DMS153 treated with DMSO at 0.1 percent for 48 hours (cell line): ENCODE measurements around the gene GRM8.
"Not testable (repeated sequence)": the region's sequence is repeated elsewhere in the genome, so short reads cannot be mapped to it uniquely, and the experiment has no call there.

Experiments
- DNase-seq: peaks from one replicate; lab custom pipeline; 2025; ENCODE audit not compliant: unreplicated experiment; lab: John Stamatoyannopoulos, UW

Gene GRM8

DNA sequence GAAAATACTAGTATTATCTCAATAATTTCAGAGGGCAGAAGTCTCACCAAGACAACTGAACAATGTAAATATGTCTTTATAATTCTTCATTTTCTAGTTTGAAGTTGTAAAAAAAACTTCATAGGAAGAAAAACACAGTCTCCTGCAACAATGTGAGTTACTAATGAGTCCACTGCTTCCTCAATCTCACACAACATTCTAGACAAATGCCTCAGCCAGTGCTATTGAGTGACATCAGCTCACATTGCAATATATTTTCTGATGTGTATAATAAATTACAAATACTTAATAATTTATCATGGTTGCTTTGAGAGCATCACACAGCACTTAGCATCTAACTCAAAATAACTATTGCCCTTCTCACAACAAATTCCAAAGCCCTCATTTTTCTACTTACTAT, 321.2 kb downstream of the GRM8 start:
- no peak for DNase-seq

DNA sequence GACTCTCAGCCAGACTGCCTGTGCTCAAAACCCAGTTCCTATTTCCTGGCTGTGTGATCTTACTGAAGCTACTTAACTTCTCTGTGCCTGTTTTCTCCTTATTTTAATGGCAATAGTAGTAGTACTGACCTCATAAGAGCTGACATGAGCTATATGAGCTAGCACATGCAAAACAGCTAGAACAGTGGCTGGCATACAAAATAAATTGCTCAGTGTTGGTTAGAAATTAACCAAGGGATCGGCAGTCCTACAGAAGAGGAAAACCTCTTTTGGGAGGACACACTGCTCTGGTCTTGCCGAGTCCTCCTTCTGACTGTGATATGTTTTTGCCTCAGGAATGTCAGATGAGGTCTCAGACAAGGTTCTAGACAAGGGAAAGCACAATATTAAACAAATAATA, 322.6 kb downstream of the GRM8 start:
- DNase-seq: no peak

DNA sequence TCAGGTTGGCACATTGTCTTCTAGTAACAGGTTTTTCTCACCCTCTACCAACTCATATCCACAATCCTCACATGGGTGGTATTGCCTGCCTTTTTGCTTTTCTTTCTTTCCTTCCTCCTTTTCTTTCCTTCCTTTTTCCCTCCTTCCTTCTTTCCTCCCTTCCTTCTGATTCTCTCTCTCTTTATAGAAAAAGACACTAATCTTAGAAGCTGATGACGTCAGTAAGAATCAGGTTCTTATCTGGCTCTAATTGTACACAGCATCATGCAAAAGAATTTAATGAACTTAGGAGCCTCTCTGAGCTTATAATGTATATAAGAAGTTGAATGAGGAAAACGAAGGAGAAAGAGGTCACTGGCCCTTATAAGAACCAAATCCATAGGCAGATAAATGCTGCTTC, 328.3 kb downstream of the GRM8 start:
- DNase-seq: no peak

DNA sequence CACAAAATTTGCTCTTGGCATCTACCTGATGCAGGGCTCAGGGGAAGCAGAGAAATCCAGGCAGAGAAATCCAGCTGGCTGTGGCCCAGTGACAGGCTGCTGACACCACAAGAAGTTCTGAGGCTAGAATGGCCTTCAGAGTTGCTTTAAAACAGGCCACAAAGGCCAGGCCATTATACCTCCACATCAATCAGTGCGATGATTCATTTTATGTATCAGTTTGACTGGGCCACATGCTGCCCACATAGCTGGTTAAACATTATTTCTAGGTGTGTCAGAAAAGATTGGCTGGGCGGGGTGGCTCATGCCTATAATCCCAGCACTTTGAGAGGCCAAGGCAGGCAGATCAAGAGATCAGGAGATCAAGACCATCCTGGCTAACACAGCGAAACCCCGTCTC, 341.1 kb downstream of the GRM8 start:
- not testable (repeated sequence) for DNase-seq

DNA sequence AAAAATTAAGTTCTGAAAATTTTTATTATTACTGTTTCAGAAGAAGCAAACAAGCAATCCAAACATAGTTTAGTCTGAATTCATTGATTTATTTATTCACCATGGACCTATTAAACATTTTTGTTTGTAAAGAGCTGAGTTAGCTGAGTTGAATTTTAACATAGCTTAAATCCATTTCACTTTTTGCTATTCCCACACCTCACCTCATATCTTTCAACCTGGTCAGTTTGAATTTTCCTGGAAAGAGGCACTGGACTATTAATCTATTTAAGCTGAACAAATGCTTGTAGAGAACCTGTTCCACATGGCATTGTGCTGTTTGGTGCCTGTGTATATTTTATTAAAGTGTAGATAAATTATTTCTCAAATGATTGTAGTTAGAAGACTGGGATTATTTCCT, 344.2 kb downstream of the GRM8 start:
- not testable (repeated sequence) for DNase-seq

DNA sequence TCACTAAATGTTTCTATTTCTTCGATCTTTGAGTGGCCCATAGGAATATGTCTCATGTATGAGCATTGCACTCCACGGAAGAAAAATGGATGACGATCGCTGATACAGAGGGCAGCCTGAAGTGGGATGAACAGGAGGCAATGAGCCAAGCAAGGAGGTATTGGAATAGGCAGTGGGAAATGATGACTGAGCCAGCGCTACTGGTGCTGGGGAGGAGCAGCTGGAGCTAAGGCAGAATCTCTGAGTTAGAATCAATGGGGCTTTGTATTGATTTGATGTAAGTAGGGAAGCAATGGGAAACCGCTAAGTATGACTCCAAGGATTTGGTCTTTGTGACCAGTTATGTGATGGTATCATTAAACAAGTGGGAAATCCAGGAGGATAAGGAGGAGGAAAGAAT, 345.1 kb downstream of the GRM8 start:
- DNase-seq: not testable (repeated sequence)

DNA sequence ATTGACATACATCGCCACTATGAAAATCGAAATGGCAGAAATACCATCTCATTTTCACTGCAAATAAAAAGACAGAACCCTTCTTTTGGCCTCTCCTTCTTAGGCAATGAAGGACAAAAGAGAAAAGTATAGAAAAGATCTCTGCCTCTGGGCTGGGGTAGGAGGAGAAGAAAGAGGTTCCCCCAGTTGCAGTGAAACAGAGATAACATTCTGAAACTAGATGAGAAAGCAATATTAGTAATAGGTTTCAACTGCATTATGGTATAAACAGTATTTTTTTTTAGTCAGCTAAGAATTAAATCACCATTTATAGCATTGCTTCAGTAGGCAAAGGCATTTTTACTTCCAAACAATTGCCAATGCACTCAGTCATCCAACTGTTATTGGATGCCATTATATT, 347.5 kb downstream of the GRM8 start:
- DNase-seq: not testable (repeated sequence)

DNA sequence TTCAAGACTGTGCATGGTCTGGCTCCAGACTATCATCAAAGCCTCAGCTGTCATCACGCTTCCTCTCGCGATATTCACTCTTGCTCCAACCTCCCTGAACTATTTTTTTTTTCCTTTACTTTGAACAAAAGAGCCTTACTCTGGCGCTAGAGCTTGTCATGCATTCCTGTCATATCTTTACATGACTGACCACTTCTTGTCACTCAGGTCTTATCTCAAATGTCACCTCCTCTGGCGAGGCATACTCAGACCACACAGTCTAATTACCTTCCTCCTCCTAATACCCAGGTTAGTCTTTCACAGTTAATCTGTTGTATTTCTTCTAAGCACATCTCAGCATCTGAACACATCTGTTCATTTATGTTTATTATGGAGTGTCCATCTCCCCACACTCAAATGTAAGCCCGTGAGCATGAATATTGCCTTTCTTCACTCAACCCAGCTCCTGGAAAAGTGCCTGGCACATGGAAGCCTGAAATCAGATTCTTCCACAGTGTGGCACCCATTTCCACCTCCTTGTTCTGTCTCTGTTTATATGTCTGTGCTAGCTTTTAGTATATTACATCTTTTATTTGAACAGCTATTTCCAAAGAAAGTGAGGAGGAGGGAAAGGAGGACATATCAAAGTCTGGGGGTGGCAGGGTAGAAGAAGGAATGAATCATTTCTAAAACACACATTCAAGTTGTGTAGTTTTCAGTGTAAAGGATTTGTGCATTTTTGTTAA, 351.5 kb downstream of the GRM8 start:
- DNase-seq: not testable (repeated sequence)

DNA sequence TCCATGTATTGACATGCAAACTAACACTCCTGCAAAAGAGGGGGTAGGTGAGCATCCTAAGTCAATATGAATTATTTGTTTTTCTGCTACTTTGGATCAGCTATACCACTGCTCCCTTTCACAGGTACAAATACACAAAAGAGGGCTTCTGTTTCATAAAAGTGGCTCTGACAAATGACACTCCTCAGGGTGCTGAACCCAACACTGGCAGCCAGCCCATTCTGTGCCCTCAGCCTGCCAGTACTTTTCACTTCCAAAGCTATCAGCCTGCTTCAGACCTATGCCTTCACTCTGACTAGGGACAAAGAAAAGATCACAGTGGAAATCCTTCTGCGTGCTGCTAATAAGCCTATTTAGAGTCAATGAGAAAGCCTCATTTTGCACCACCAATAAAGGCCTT, 364.8 kb downstream of the GRM8 start:
- peak; percentile 63 for DNase-seq

DNA sequence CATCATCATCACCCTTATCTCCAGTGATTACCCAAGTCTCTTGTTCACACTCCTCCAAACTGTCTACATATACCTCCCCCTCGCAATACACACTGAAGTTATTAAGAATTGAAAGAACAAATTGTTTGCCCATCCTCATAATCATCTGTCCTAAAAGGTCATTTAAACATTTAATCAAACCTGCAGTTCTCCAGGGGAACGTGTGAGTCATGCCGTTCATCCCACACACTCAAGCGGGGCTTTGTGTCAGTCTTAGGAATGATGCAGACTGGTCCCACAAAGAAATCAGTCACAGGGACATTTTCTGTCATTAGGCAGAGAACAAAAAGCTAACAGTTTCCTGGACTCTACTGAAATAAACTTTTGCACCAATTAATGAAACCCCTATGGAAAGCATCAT, 365.2 kb downstream of the GRM8 start:
- not testable (repeated sequence) for DNase-seq

DNA sequence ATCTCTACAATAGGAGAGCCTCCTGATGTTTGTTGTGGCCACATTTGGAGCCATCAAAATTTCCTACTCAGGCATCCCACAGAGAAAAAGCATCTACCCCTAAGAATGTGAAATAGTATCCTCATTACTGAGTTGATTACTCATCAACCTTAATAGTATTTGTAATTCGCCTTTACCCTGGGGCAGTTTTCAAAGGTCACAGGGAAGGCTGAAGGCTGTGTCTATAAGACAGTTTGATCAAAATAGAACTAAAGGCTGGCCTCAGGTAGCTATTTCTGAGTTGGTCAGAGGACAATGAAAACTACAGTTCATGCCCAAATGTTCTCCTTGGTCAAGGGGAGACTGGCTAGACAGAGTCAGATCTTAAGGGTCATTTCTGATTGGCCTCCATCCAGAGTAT, 370.0 kb downstream of the GRM8 start:
- not testable (repeated sequence) for DNase-seq

DNA sequence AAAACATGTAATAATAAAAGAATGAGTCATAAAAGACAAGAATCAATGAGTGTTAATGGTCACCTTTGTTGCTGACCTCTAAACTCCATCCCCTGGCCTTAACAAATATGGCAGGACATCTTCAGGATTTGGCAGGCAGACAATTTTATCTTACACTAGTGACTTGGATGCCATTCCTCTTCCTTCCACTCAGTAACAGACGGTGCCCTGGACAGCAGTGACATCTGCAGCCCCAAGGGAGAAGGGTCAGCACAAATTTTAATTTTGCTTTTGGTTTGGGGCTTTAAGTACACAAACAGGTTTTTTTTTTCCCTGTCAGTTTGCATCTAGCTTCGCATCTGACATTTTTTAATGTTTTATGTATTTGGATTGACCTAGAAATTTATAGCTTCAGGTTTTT, 370.8 kb downstream of the GRM8 start:
- not testable (repeated sequence) for DNase-seq

DNA sequence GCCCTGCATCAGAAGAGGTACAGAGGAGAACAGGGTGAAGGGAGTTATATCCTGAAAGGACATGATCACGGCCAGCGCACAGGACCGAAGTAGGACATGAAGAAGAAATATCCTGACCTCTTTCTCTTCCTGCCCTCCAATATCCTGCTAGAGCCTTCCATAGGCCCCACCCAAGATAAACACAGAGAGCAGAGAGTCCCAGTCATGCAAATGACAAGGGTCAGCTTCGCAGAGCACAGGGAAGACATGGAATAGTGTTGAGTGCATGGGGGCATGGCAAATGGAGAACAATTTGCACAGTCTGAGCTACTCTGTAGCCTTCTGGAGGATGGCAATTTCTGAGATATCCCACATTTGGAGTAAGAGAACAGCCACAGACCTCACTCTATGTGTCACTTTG, 371.4 kb downstream of the GRM8 start:
- no peak for DNase-seq

DNA sequence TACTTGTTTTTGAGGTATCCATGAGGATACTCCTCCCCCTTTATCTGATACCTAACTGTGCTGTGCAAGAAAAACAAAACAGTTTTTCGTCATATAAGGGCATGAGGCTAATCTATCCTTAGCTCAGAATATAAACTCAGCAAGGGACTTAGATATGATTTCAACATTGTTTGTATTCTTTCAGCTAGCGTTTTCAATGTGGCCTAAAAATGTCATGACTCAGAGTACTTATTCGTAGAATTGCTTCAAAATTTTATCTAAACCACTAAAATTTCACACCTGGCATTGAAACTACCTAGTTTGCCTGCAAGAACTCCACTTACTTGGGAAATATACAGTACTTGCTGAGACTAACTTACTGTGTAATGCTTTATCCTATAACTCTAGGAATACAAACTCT, 376.2 kb downstream of the GRM8 start:
- not testable (repeated sequence) for DNase-seq

DNA sequence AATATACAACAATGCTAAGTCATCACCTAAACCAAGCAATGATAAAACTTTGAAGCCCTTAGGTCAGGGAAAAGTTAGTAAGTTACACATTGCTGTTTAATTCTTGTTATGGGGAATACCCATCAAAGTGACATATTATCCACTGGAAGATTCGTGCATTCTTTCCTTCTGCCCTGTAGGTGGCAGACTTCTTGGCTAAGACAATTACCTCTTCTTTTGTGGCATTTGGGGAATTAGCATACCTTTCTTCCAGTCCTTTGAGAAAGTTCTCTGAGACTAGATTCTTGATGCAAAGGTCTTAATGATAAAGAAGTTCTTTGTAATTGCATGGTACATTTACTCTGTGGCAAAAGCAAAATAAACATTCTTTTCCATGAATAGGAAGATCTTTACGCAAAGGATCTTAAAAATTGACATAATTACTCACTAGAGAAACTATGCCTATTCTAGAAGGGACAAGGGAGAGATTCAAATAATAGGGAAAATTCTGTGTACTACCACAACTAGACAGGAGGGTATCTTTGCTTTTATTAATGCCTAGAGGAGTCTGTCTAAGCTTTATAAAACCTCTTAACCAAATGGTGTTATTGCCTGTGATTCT, 395.9 kb downstream of the GRM8 start:
- no peak for DNase-seq

DNA sequence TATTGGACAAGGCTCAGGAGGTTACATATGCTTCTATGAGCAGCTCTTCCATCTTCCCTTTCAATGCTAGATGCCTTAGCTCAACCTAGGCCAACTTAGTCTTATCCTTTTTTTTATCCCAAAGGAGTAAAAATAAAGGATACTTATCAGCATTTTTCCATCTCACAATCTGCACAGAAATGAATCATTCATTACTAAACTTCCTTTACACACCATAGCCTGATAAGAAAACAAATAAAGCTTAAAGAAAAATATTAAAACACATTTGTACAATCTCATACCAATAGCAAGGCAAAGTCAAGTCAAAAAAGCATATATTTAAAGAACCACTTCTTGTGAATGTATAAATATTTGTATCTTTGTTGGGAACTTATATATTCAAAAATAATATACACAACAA, 407.4 kb downstream of the GRM8 start:
- DNase-seq: no peak

DNA sequence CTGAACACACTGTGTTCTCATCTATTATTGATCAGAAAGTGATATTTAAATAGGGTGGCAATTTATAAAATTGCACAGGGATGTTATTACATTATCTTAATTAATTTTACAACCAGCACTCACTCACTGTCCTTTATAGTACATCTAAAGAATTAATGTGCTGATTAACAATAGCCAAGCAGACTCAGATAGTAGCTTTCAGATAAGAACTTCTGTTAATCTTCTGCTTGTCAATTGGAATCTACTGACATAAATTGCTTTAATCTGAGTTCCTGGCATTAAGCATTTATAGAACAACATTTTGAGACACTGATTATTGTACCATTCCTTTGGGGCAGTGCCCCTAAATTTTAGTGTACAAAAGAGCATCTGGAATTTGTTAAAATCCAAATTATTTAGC, 408.9 kb downstream of the GRM8 start:
- no peak for DNase-seq

DNA sequence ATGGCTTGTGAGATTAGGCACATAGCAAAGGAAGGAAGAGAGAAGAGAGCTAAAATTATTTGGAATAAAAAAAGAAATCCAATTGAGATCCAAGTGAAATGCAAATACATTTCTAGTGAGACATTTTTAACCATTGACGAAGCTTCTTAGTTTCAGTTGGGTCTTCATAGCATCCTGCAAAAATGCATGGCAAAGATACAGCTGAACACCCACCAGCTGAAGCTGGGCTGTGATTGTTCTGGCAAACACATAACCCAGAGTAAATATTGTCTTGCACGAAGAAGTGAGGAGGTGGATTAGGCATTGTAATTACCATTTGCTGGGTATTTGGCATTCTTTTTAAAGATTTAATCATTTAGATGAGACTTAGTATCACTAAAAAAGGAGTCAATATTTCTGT, 409.4 kb downstream of the GRM8 start:
- peak; percentile 3 for DNase-seq

DNA sequence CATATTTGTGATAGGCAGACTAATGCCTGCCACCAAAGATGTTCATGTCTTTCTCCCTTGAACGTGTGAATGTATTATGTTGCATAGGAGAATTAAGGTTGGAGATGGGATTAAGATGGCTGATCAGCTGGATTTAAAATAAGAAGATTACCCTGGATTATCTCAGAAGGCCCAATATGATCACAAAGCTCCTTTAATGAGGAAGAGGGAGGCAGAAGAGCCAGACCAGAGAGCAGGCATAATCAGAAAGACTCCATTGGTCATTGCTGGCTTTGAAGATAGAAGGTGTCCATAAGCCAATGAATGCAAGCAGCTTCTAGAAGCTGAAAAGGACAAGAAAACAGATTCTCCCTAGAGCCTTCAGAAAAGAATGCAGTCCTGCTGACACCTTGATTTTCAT, 410.3 kb downstream of the GRM8 start:
- DNase-seq: no peak

DNA sequence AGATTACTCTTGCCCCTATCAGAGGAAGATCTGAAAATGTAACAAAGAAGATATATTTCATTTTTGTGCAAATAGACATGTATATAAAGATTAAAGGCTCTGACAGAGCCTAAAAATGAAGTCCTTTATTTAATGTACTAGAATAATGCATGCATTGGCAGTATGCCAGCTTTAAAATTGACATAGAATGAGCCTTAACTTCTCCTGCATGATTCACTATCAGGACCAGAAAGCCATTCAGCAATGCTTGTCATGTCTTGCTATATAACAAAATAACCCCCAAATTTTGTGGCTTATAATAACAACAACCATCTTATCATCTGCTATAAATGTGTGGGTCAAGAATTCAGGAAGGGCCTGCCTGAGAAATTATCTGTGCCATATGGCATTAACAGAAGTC, 411.9 kb downstream of the GRM8 start:
- peak; percentile 25 for DNase-seq

DNA sequence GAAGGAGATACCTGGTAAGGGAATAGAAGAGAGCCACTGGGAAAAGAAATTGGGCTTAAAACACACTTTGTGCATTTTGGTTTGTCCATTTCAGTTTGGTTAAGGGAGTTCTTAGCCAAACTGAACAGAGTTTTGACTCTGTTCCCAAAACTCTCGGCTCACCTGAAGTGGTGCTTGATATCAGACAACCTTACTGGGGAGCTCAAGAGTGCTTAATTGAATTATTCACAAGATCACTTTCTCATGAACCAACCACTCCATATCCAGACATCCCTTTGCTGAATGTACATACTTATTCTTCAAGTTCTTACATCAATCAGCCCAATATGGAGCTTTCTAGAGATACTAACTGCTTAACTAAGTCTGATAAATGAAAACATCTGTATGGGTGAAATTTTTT, 413.1 kb downstream of the GRM8 start:
- DNase-seq: no peak

DNA sequence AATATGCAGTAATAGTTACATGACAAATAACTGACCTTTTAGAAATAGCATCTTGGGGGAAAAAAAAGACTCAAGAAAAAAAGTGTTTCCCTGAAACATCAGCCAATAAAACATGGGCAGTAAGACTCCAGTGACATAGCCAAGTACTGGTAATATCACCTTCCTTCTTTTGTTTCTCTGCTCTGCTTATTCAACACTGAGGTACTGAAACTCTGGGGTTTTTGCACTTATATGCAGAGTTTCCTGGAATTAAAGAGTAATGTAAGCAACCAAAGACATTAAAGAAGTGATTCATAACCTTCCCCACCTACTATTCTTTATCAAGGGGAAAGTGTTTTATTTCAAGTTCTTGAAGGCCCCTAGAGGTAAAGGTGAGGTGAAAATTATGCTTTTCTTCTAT, 414.5 kb downstream of the GRM8 start:
- DNase-seq: no peak

DNA sequence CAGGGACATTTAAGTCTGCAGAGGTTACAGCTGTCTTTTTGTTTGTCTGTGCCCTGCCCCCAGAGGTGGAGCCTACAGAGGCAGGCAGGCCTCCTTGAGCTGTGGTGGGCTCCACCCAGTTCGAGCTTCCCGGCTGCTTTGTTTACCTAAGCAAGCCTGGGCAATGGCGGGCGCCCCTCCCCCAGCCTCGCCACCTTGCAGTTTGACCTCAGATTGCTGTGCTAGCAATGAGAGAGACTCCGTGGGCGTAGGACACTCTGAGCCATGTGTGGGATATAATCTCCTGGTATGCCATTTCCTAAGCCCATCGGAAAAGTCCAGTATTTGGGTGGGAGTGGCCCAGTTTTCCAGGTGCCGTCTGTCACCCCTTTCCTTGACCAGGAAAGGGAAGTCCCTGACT, 421.5 kb downstream of the GRM8 start:
- not testable (repeated sequence) for DNase-seq
